ENCODE results near the gene ITPA. TPM values are rescaled to one million over a fixed set of nuclear protein-coding genes. Genes with fewer than 3 reads are reported as not detected.

ITPA gene
- total and polyA plus RNA-seq, 12 donors, result 15.8 to 53.6 (median 22.9) TPM

DNA sequence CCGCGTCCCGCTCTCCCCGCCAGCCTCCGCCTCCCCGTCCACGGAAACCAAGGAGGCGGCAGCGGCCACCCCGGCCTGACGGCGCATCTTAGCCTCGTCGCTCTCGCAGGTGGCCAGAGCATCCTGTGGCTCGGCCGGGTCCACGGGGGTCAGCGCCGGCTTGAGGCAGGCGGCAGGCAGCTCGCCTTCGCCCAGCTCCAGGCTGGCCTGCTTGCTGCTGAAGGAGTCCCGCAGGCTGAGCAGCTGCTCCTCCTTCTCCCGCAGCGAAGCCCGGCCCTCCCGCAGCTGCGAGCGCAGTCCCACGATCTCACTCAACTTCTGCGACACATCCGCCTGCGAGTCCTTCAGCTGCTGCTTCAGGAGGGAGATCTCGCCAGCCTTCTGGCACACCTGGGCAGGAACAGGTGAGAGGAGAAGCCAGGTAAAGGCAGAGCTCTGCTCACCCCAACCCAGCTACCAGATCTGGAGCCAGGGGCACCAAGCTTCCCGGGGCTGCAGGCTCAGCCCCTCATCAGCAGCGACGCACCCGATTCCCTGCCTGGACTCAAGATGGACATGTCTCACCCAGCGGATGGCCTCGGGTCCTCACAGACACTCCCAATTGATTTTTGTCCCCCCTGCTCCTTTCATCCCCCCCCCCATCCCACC lies 44.4 kb upstream of the ITPA start:
- Histone ChIP-seq H3K27me3 (peaks cover 0 to 26% (median 0%) of the 10 kb centered on the region in 7 donors), H3K4me1 (peaks cover 3 to 19% (median 10%) of the 10 kb centered on the region in 9 donors), H3K27ac (peak overlapping the region in 5 of 10 donors; percentile 15 to 61 (median 44)), H3K9me3 (no peaks in the 10 kb centered on the region), H3K4me3 (peak overlapping the region in 7 of 10 donors; percentile 16 to 46 (median 30)), H3K36me3 (no peaks in the 10 kb centered on the region)
- TF ChIP-seq CTCF (IDR thresholded peaks at IDR 0.05), result no peak
- no peak for ATAC-seq
- WGBS, 2 donors, result 79 to 89% methylated on average over 41 of the region's 41 CpGs
- intact Hi-C loops (cut with DNase I), result loop anchor here in 1 of 10 donors (5.0 kb wide), 1 partner anchor 37 kb away; the partner anchor contains the start of gene DDRGK1
- DNase-seq, result no peak

- ATAC-seq (peak in 6 of 8 donors; percentile 14 to 74 (median 61)), DNase-seq (peak; percentile 76)
- no peaks in the 10 kb centered on the region for H3K36me3 ChIP-seq
- TF ChIP-seq CTCF (IDR thresholded peaks at IDR 0.05), result no peak
- H3K9me3 ChIP-seq, result no peaks in the 10 kb centered on the region
- H3K27ac ChIP-seq, result peak overlapping the region in 4 of 10 donors; percentile 15 to 68 (median 48)
- WGBS, 2 donors, result 53 to 72% methylated on average over 45 of the region's 45 CpGs
- peak overlapping the region in 8 of 10 donors; percentile 7 to 46 (median 28) for H3K4me3 ChIP-seq
- intact Hi-C loops (cut with DNase I), result no loop called here
- H3K27me3 ChIP-seq, result peaks cover 0 to 26% (median 0%) of the 10 kb centered on the region in 7 donors
- peaks cover 0 to 17% (median 10%) of the 10 kb centered on the region in 9 donors for H3K4me1 ChIP-seq
Observed at GRCh38 chr20:3165473-3166337, 43.6 kb upstream of the ITPA start.

DNA sequence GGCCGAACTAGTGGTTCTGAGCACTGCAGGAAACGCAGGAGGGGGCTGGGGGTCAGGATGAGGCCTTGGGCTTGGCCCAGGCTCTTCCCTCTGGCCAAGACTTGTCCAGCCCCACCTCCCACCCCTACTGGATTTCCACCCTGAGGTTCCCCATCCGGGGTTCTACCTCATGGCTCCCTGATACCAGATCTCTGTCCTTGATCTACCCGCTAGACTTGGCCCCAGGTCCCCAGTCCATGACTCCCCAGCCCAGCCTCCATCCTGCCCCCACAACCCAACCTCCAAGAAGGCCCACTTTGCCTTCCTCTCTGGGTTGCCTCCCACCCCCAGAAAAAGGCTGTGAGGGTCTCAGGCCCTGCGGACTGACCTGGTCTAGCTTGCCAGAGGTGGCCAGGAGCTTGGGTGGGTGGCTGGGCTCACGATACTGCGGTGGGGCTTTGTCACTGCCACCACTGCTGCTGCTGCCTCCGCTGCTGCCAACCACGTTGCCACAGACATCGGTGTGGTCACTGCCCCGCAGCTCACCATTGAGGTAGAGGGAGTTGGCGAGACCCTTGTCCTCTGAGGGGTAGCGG lies 42.9 kb upstream of the ITPA start:
- no peak for ATAC-seq
- no peak for TF ChIP-seq CTCF (IDR thresholded peaks at IDR 0.05)
- intact Hi-C loops (cut with DNase I), result no loop called here
- Histone ChIP-seq H3K27me3 (peaks cover 0 to 26% (median 0%) of the 10 kb centered on the region in 7 donors), H3K4me1 (peaks cover 0 to 17% (median 10%) of the 10 kb centered on the region in 9 donors), H3K36me3 (no peaks in the 10 kb centered on the region), H3K9me3 (no peaks in the 10 kb centered on the region), H3K4me3 (no peak overlapping the region), H3K27ac (no peak overlapping the region)
- no peak for DNase-seq
- WGBS, 2 donors, result 93 to 94% methylated on average over 13 of the region's 13 CpGs

DNA sequence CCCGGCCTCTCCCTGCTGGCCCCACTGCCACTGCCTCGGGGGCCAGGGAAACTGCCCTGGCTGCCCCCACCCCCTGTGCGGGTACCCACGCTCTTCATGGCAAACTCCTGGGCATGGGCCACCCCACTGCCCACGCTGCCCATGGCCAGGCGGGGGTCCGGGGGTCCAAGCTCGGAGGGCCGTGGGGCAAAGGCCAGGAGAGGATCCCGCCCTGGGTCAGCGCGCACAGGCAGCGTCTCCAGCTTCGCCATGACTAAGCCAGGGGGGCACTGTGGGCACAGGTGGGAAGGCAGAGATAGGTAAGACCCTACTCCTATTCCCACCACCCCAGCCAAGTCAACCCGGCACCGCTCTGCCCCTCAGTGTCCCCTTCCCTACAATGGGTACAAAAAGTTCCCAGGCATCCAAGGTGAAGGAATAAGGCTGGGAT lies 42.4 kb upstream of the ITPA start:
- Histone ChIP-seq H3K4me1 (peaks cover 0 to 17% (median 10%) of the 10 kb centered on the region in 9 donors), H3K27ac (no peak overlapping the region), H3K9me3 (no peaks in the 10 kb centered on the region), H3K27me3 (peaks cover 0 to 30% (median 0%) of the 10 kb centered on the region in 7 donors), H3K4me3 (no peak overlapping the region), H3K36me3 (no peaks in the 10 kb centered on the region)
- DNase-seq (no peak), ATAC-seq (no peak)
- 99% methylated on average over 16 of the region's 16 CpGs for WGBS, 2 donors
- intact Hi-C loops (cut with DNase I), result no loop called here
- TF ChIP-seq CTCF (IDR thresholded peaks at IDR 0.05), result no peak

Measured in heart right ventricle (tissue), 16 donors.